H9 (cell line): ENCODE results near the gene PRR36. TPM values are rescaled to one million over a fixed set of nuclear protein-coding genes. Genes with fewer than 3 reads are reported as not detected.

Experiments used
- DNase-seq: peaks from one replicate; pipeline ENCODE4 v3.0.0-alpha.2; 2017
- H2AFZ ChIP-seq: one replicate; pipeline ENCODE4 v1.6.1; 2013; ENCODE audit warnings: mild to moderate bottlenecking, low read length, control low read depth, moderate library complexity
- H2AK5ac ChIP-seq: 2 replicates; pipeline ENCODE4 v1.6.1; 2013; ENCODE audit warnings: low read length, control low read depth, mixed read lengths; ENCODE audit not compliant: insufficient read length
- H2BK120ac ChIP-seq: one replicate; pipeline ENCODE4 v1.6.1; 2013; ENCODE audit warnings: low read depth, mild to moderate bottlenecking, low read length, control low read depth, inconsistent platforms; ENCODE audit not compliant: poor library complexity, severe bottlenecking
- H2BK12ac ChIP-seq: 2 replicates; pipeline ENCODE4 v1.6.1; 2013; ENCODE audit warnings: low read length, control low read depth, mixed read lengths, low read depth; ENCODE audit not compliant: insufficient read length
- H2BK15ac ChIP-seq: 2 replicates; pipeline ENCODE4 v1.6.1; 2013; ENCODE audit warnings: low read depth, low read length, control low read depth
- H2BK20ac ChIP-seq: one replicate; pipeline ENCODE4 v1.6.1; 2013; ENCODE audit warnings: low read depth, mild to moderate bottlenecking, low read length, control low read depth, inconsistent platforms; ENCODE audit not compliant: poor library complexity, severe bottlenecking
- H2BK5ac ChIP-seq: 2 replicates; pipeline ENCODE4 v1.6.1; 2013; ENCODE audit warnings: low read length, control low read depth, mixed read lengths; ENCODE audit not compliant: insufficient read length
- H3K14ac ChIP-seq: 2 replicates; pipeline ENCODE4 v1.6.1; 2013; ENCODE audit warnings: low read length, control low read depth; ENCODE audit not compliant: insufficient read depth
- H3K18ac ChIP-seq: 2 replicates; pipeline ENCODE4 v1.6.1; 2013; ENCODE audit warnings: low read depth, mild to moderate bottlenecking, mixed read lengths, low read length, control low read depth; ENCODE audit not compliant: insufficient read length
- H3K23ac ChIP-seq: 2 replicates; pipeline ENCODE4 v1.6.1; 2013; ENCODE audit warnings: low read length, control low read depth, mixed read lengths, low read depth; ENCODE audit not compliant: insufficient read length
- H3K23me2 ChIP-seq: 2 replicates; pipeline ENCODE4 v1.6.1; 2013; ENCODE audit warnings: low read depth, mild to moderate bottlenecking, mixed read lengths, low read length, control low read depth; ENCODE audit not compliant: insufficient read length, poor library complexity, severe bottlenecking
- H3K27ac ChIP-seq: 2 replicates; pipeline ENCODE4 v1.5.1; 2013; ENCODE audit warnings: low read length, control low read depth, mixed read lengths, low read depth; ENCODE audit not compliant: insufficient read length
- H3K27me3 ChIP-seq: 2 replicates; pipeline ENCODE4 v1.6.1; 2013; ENCODE audit warnings: low read length, control low read depth, inconsistent platforms; ENCODE audit not compliant: insufficient read depth
- H3K4ac ChIP-seq: 2 replicates; pipeline ENCODE4 v1.6.1; 2013; ENCODE audit warnings: low read depth, mild to moderate bottlenecking, control low read depth, inconsistent platforms, low read length, moderate library complexity
- H3K4me1 ChIP-seq: 2 replicates; pipeline ENCODE4 v1.6.1; 2013; ENCODE audit warnings: low read length, control low read depth, inconsistent platforms; ENCODE audit not compliant: insufficient read depth
- H3K4me2 ChIP-seq: 2 replicates; pipeline ENCODE4 v1.6.1; 2013; ENCODE audit warnings: low read length, control low read depth, mixed read lengths; ENCODE audit not compliant: insufficient read length, insufficient read depth
- H3K56ac ChIP-seq: 2 replicates; pipeline ENCODE4 v1.6.1; 2013; ENCODE audit warnings: low read depth, mild to moderate bottlenecking, mixed read lengths, low read length, control low read depth; ENCODE audit not compliant: insufficient read length
- H3K79me1 ChIP-seq: 2 replicates; pipeline ENCODE4 v1.6.1; 2013; ENCODE audit warnings: low read depth, mild to moderate bottlenecking, moderate library complexity, low read length, control low read depth, inconsistent platforms; ENCODE audit not compliant: insufficient read depth, poor library complexity, severe bottlenecking
- H3K79me2 ChIP-seq: 2 replicates; pipeline ENCODE4 v1.6.1; 2013; ENCODE audit warnings: low read length, control low read depth, inconsistent platforms; ENCODE audit not compliant: insufficient read depth
- H3K9ac ChIP-seq: 2 replicates; pipeline ENCODE4 v1.6.1; 2013; ENCODE audit warnings: low read length, control low read depth, mixed read lengths; ENCODE audit not compliant: insufficient read length; ENCODE audit errors: extremely low read depth
- H3K9me3 ChIP-seq: one replicate; pipeline ENCODE4 v1.6.1; 2013; ENCODE audit warnings: low read depth, low read length, inconsistent platforms; ENCODE audit not compliant: control insufficient read depth
- H3T11ph ChIP-seq: one replicate; pipeline ENCODE4 v1.6.1; 2013; ENCODE audit warnings: mild to moderate bottlenecking, low read length, control low read depth, inconsistent platforms
- H4K20me1 ChIP-seq: one replicate; pipeline ENCODE4 v1.6.1; 2013; ENCODE audit not compliant: control insufficient read depth, insufficient read length, insufficient read depth
- H4K5ac ChIP-seq: 2 replicates; pipeline ENCODE4 v1.6.1; 2013; ENCODE audit warnings: low read depth, mild to moderate bottlenecking, mixed read lengths, low read length, control low read depth; ENCODE audit not compliant: insufficient read length
- H4K8ac ChIP-seq: replicated peaks from 2 replicates; pipeline ENCODE4 v1.6.1; 2013; ENCODE audit warnings: low read length, control low read depth, mixed read lengths, low read depth; ENCODE audit not compliant: insufficient read length
- H4K91ac ChIP-seq: 2 replicates; pipeline ENCODE4 v1.6.1; 2013; ENCODE audit warnings: low read depth, mild to moderate bottlenecking, moderate library complexity, mixed read lengths, low read length, control low read depth; ENCODE audit not compliant: insufficient read length
- H3K27ac Mint-ChIP-seq, 3 experiments: 2 replicates in 2 of 3; 3 replicates in 1 of 3; pipeline ENCODE4 v1.8.0; 2020 to 2021; ENCODE audit warnings: mixed read lengths in 3 of 3, mild to moderate bottlenecking in 1 of 3, moderate library complexity in 1 of 3
- H3K27me3 Mint-ChIP-seq: 2 replicates; pipeline ENCODE4 v1.8.0; 2021; ENCODE audit warnings: low read depth, mild to moderate bottlenecking, moderate library complexity, mixed read lengths
- H3K36me3 Mint-ChIP-seq, 3 experiments: 2 replicates in 2 of 3; 3 replicates in 1 of 3; pipeline ENCODE4 v1.8.0; 2020 to 2021; ENCODE audit warnings: low read depth in 3 of 3, mixed read lengths in 3 of 3; ENCODE audit not compliant: insufficient read depth in 1 of 3
- H3K4me1 Mint-ChIP-seq, 2 experiments: 2 replicates each; pipeline ENCODE4 v1.8.0; 2020; ENCODE audit warnings: mixed read lengths in 2 of 2
- H3K4me3 Mint-ChIP-seq, 2 experiments: 2 replicates in 1 of 2; 3 replicates in 1 of 2; pipeline ENCODE4 v1.8.0; 2020 to 2021; ENCODE audit warnings: mild to moderate bottlenecking in 2 of 2, mixed read lengths in 2 of 2, moderate library complexity in 1 of 2
- H3K9me3 Mint-ChIP-seq, 2 experiments: 2 replicates in 1 of 2; 3 replicates in 1 of 2; pipeline ENCODE4 v1.8.0; 2020; ENCODE audit warnings: mild to moderate bottlenecking in 2 of 2, mixed read lengths in 2 of 2, moderate library complexity in 1 of 2
- CTCF ChIP-seq: fragments of 200-600 bp; sonication (generic); conservative IDR thresholded peaks from 3 replicates; pipeline ENCODE4 v1.8.0; 2021; ENCODE audit warnings: antibody characterized with exemption, mild to moderate bottlenecking
- WGBS: extraction: QIAGEN DNeasy Blood & Tissue Kit; methylation state at CpG from one replicate; pipeline ENCODE4 v1.1.7; 2013; ENCODE audit warnings: missing lambda C conversion rate, low lambda C conversion rate, mixed read lengths; ENCODE audit not compliant: insufficient read length; ENCODE audit errors: extremely low coverage; 5-methylcytosine and 5-hydroxymethylcytosine counted together
- total RNA-seq: library from RNA; stranded (reverse); gene quantifications from 2 replicates; pipeline ENCODE4 v1.2.1, GENCODE V29; 2021

The PRR36 gene
- total RNA-seq, 1 experiment from 2014 or later = 20.4 TPM

DNA sequence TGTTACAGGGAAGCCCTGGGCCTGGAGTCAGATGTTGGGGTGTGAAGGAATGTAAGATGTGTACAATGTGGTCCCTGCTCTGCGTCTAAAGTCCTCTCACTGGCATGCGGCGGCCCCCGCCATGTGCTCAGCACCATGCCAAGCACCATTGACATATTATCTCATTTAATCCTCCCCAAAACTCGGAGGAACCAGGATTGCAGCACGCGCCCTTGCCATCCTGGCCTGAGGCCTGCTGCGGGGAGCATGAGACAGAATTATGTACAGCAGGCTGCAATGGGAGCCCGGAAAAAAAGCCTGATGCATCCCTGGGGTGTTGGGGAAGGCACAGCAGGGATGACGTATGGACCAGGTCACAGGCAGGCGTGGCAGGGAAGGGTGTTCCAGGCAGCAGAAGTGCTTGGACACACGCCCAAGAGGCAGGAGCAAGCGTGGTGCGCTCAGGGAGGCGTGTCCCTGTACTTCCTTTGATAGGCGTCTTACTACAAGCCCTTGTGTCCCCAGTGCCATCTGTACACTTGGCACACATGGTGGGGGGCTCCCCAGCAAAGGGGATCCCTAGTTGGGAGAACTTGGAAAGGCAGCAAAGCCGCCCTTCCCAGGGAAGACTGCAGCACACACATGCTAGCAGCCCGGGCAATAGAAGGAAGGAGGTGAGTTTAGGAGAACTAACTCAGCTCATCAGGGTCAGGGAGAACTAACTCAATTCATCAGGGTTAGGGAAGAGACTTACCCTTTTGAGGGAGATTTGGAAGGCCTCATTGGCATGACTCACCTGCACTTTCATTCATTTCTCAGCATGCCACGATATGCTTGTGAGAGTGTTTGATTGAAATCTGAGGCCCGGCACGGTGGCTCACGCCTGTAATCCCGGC lies 40.7 kb downstream of the PRR36 start:
- H2BK120ac ChIP-seq = no peak overlapping the region
- no peak overlapping the region for H3K27ac ChIP-seq
- H3K9me3 ChIP-seq = no peaks in the 10 kb centered on the region
- H3K4me3 Mint-ChIP-seq = no peak overlapping the region; a peak in 1 of 5 replicates
- H3K23me2 ChIP-seq = peaks cover 3% of the 10 kb centered on the region
- no peak overlapping the region for H2BK5ac ChIP-seq
- no CpG with 5 or more reads among the region's 23 CpGs for WGBS
- H3K14ac ChIP-seq = no peak overlapping the region; the same call in 1 of the 2 replicates
- H2BK12ac ChIP-seq = no peak overlapping the region
- H3K27ac Mint-ChIP-seq = no peak overlapping the region
- no peak overlapping the region for H2BK20ac ChIP-seq
- H3K27me3 ChIP-seq = no peaks in the 10 kb centered on the region
- H3K56ac ChIP-seq = no peak overlapping the region
- H3K18ac ChIP-seq = no peak overlapping the region
- no peak overlapping the region for H3K9ac ChIP-seq
- H4K20me1 ChIP-seq = no peaks in the 10 kb centered on the region
- H3K36me3 Mint-ChIP-seq = no peaks in the 10 kb centered on the region
- H3K23ac ChIP-seq = no peak overlapping the region
- no peak overlapping the region for H2AFZ ChIP-seq
- no peak overlapping the region for H3T11ph ChIP-seq
- no peaks in the 10 kb centered on the region for H3K4me1 ChIP-seq
- no peaks in the 10 kb centered on the region for H3K79me1 ChIP-seq
- TF ChIP-seq CTCF = no peak
- no peak overlapping the region for H3K4ac ChIP-seq
- H3K27me3 Mint-ChIP-seq = peaks cover 45% of the 10 kb centered on the region
- no peak overlapping the region for H2AK5ac ChIP-seq
- no peaks in the 10 kb centered on the region for H3K79me2 ChIP-seq
- no peak overlapping the region for H2BK15ac ChIP-seq
- H3K4me1 Mint-ChIP-seq = peaks cover 18 to 22% of the 10 kb centered on the region in 2 experiments
- no peak overlapping the region for H4K8ac ChIP-seq
- no peak for DNase-seq
- H3K9me3 Mint-ChIP-seq = no peaks in the 10 kb centered on the region
- H4K5ac ChIP-seq = no peak overlapping the region
- no peak overlapping the region for H4K91ac ChIP-seq
- H3K4me2 ChIP-seq = no peak overlapping the region
